HEK293T (cell line): ENCODE measurements around the gene AARS2.
A peak's percentile ranks its signal among the peaks of the same experiment; 100 is the strongest.

ENCODE experiments used
- CTCF ChIA-PET: fragments of 350-600 bp; formaldehyde crosslinking; extraction: SDS; loops from one replicate; lab custom pipeline; 2021; ENCODE audit warnings: antibody characterized with exemption, inconsistent platforms; lab: Yijun Ruan, JAX
- POLR2A ChIA-PET: fragments of 350-600 bp; formaldehyde crosslinking; extraction: SDS; loops from one replicate; lab custom pipeline; 2020; ENCODE audit warnings: antibody characterized with exemption, inconsistent platforms; lab: Yijun Ruan, JAX
- DNase-seq: peaks from one replicate; pipeline ENCODE4 v3.0.0; 2012; ENCODE audit warnings: mixed read lengths; ENCODE audit errors: extremely low spot score
- ARNT ChIP-seq: fragments of 450-650 bp; IDR thresholded peaks from 2 replicates; pipeline ENCODE4 v1.6.1; 2017; ENCODE audit warnings: mild to moderate bottlenecking
- BHLHE40 ChIP-seq: fragments of 450-650 bp; IDR thresholded peaks from 2 replicates; pipeline ENCODE4 v1.6.1; 2016; ENCODE audit warnings: mild to moderate bottlenecking, moderate library complexity, borderline replicate concordance
- CTBP1 ChIP-seq: fragments of 450-650 bp; IDR thresholded peaks from 2 replicates; pipeline ENCODE4 v1.6.1; 2016; ENCODE audit warnings: borderline replicate concordance
- ELF4 ChIP-seq: fragments of 450-650 bp; IDR thresholded peaks from 2 replicates; pipeline ENCODE4 v1.6.1; 2017; ENCODE audit warnings: antibody characterized with exemption
- FOXA1 ChIP-seq: fragments of 450-650 bp; IDR thresholded peaks from 2 replicates; pipeline ENCODE4 v1.6.1; 2016; ENCODE audit warnings: mild to moderate bottlenecking
- FOXK2 ChIP-seq: fragments of 450-650 bp; IDR thresholded peaks from 2 replicates; pipeline ENCODE4 v1.6.1; 2016; ENCODE audit warnings: mild to moderate bottlenecking
- FOXM1 ChIP-seq: fragments of 450-650 bp; IDR thresholded peaks from 2 replicates; pipeline ENCODE4 v1.6.1; 2017; ENCODE audit warnings: mild to moderate bottlenecking, borderline replicate concordance
- HDGF ChIP-seq: fragments of 450-650 bp; IDR thresholded peaks from 2 replicates; pipeline ENCODE4 v1.6.1; 2017; ENCODE audit warnings: antibody characterized with exemption, borderline replicate concordance
- L3MBTL2 ChIP-seq: fragments of 450-650 bp; conservative IDR thresholded peaks from 2 replicates; pipeline ENCODE4 v1.6.1; 2016; ENCODE audit warnings: mild to moderate bottlenecking
- LEF1 ChIP-seq: fragments of 450-650 bp; IDR thresholded peaks from 2 replicates; pipeline ENCODE4 v1.6.1; 2017; ENCODE audit warnings: mild to moderate bottlenecking, borderline replicate concordance
- NFRKB ChIP-seq: fragments of 450-650 bp; IDR thresholded peaks from 2 replicates; pipeline ENCODE4 v1.6.1; 2016; ENCODE audit warnings: mild to moderate bottlenecking, moderate library complexity
- SP1 ChIP-seq: fragments of 450-650 bp; IDR thresholded peaks from 2 replicates; pipeline ENCODE4 v1.6.1; 2017
- SUZ12 ChIP-seq: fragments of 450-650 bp; IDR thresholded peaks from 2 replicates; pipeline ENCODE4 v1.6.1; 2016; ENCODE audit warnings: mild to moderate bottlenecking
- TARDBP ChIP-seq: fragments of 450-650 bp; IDR thresholded peaks from 2 replicates; pipeline ENCODE4 v1.6.1; 2016
- ZNF384 ChIP-seq: fragments of 450-650 bp; IDR thresholded peaks from 2 replicates; pipeline ENCODE4 v1.6.1; 2016
- TF ChIP-seq, protein P1 (sequence below): fragments of 450-650 bp; IDR thresholded peaks from 2 replicates; pipeline ENCODE4 v1.6.1; 2016

AARS2 gene

DNA sequence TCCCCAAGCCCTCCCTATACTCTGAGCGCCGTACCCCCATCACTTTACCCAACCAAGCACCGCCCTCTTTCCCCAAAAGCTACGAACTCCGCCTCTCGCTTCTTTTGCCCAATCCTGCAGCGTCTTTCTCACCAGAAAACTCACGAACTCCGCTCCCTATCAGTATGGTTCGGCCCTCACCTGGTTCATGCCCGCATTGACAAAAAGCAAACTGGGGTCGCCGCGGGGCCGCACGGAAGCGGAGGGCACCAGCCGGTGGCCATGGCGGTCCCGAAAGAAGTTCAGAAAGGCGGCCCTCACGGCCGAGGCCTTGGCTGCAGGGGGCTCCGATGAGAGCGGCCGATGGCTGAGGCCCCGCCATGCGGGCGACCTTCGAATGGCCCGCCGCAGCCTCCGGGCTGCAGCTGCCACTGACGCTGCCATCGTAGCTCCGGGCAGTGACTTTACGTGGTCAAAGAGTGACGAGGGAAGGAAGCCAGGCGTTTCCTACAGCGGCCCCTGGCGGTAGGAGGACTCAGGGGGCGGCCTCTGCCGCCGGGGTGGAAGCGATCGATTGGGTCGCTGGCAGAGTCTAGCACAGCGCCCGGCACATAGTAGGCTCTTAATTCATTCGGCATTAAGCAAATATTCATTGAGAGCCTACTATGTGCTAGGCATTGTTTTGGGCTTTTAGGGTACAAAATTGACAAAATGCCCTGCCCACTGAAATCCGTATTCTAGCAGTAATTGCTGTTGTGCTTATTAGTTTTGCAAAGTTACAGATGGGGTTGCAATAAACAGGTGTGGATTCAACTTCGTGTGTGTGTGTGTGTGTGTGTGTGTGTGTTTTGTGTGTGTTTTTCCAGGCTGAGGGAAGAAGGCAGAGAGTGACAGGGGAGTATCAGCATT lies at the start of gene AARS2:
Gene AARS2, minus strand, starts transcription at position 447 of the 888 bp plus-strand sequence. Its CDS starts 24 bp downstream, at position 423.
- peak; percentile 92 for DNase-seq
- no peak for TF ChIP-seq SP1
- peak; percentile 63; the same call in 1 of the 2 replicates for TF ChIP-seq NFRKB
- peak; percentile 76 for TF ChIP-seq ELF4
- TF ChIP-seq L3MBTL2: peak; percentile 46
- peak; percentile 77; the same call in 1 of the 2 replicates for TF ChIP-seq FOXM1
- ChIA-PET POLR2A (interaction anchor here (0.6 to 2.2 kb wide), 13 partner anchors 8 to 66 kb away, joined by 3 to 14 read pairs (median 4); no protein-coding TSS in a partner anchor), CTCF (interaction anchor here (0.5 to 2.9 kb wide), 13 partner anchors 8 to 144 kb away, joined by 3 to 15 read pairs (median 3); no protein-coding TSS in a partner anchor)

DNA sequence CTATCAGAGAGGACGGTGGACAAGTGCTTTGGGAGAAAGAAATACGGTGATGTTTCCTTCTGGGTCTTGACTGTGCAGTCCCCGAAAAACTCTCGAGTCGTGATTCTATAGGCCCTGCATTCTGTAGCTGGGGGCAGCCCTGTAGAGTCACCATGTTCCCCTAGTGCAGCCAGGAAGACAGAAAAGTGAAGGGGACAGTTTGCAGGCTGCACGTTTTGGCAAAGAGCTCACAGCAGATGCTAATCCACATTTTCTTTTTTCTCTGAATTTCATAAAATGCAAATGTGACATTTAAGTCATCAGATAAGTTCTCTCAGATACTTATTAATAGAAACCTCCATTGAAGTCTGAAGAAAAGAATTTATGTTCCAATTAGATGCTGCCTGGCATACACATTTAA lies 48.8 kb upstream of the AARS2 start:
- TF ChIP-seq, protein P1, sequence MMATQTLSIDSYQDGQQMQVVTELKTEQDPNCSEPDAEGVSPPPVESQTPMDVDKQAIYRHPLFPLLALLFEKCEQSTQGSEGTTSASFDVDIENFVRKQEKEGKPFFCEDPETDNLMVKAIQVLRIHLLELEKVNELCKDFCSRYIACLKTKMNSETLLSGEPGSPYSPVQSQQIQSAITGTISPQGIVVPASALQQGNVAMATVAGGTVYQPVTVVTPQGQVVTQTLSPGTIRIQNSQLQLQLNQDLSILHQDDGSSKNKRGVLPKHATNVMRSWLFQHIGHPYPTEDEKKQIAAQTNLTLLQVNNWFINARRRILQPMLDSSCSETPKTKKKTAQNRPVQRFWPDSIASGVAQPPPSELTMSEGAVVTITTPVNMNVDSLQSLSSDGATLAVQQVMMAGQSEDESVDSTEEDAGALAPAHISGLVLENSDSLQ: no peak
- TF ChIP-seq FOXM1 (no peak), BHLHE40 (no peak), SP1 (no peak), TARDBP (no peak), L3MBTL2 (no peak)
- DNase-seq: no peak
- POLR2A ChIA-PET: interaction anchor here (1.2 kb wide), 1 partner anchor 25 kb away, joined by 5 read pairs; the partner anchor contains the start of gene CDC5L
- CTCF ChIA-PET: no interaction called here

DNA sequence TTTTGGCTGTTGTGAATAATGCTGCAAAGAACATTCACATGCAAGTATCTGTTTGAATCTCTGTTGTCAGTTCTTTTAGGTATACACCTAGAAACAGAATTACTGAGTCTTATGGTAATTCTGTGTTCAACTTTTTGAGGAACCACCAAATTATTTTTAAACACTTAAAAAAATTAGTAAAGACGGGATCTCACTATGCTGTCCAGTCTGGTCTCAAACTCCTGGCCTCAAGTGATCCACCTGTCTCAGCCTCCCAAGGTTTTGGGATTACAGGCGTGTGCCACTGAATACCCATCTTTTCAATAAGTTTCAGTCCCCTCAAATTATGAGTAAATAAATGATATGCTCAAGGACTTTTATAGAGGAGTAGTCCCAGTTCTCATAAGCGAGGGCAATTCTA lies 46.8 kb upstream of the AARS2 start:
- POLR2A ChIA-PET: no interaction called here
- CTCF ChIA-PET: no interaction called here
- TF ChIP-seq, protein P1: no peak
- TF ChIP-seq FOXA1: no peak
- TF ChIP-seq FOXK2: no peak
- no peak for TF ChIP-seq SUZ12
- no peak for TF ChIP-seq CTBP1
- TF ChIP-seq ELF4: no peak
- TF ChIP-seq SP1: no peak
- no peak for TF ChIP-seq NFRKB
- no peak for TF ChIP-seq HDGF
- no peak for TF ChIP-seq BHLHE40
- TF ChIP-seq ZNF384: no peak
- TF ChIP-seq TARDBP: no peak
- no peak for TF ChIP-seq LEF1
- TF ChIP-seq ARNT: no peak
- no peak for TF ChIP-seq L3MBTL2
- DNase-seq: no peak

DNA sequence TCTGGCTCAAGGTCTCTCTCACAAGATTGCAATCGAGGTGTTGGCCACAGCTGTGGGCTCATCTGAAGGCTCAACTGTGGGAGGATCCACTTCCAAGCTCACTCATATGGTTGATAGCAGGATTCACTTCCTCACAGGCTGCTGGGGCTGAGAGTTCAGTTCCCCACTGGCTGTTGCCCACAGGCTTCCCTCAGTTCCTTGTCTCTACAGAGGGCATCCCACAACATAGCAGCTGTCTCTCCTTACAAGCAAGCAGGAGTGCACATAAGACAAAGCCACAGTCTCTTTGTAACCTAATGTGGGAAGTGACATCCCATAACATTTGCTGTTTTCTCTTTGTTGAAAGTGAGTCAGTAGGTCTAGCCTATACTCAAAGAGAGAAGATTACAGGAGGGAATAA lies 43.3 kb upstream of the AARS2 start:
- ChIA-PET CTCF (no interaction called here), POLR2A (no interaction called here)
- no peak for TF ChIP-seq SUZ12
- no peak for TF ChIP-seq ELF4
- no peak for TF ChIP-seq CTBP1
- TF ChIP-seq SP1: no peak
- no peak for TF ChIP-seq FOXA1
- no peak for TF ChIP-seq HDGF
- TF ChIP-seq LEF1: no peak
- no peak for TF ChIP-seq NFRKB
- no peak for TF ChIP-seq FOXM1
- no peak for TF ChIP-seq ARNT
- TF ChIP-seq, protein P1: no peak
- no peak for TF ChIP-seq TARDBP
- no peak for TF ChIP-seq ZNF384
- no peak for TF ChIP-seq FOXK2
- no peak for DNase-seq

DNA sequence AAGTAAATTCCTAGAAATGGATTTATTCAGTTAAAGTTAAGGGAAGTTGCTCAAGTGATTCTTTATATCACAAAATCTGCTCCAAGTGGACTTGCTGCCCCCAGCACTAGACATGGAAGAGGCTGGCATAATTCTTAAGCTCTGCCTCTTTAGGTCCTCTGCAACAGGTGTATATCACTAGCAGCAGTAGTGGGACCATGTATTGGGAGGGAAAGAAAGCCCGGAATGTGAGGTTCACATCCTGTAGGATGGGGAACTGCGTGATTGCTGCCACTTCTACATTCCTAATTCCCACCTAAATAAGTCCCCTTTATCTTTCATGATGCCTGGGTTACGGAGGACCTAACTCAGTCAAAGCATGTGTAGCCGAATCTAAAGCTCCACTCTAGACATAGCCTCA lies 42.5 kb upstream of the AARS2 start:
- ChIA-PET POLR2A (no interaction called here), CTCF (no interaction called here)
- DNase-seq: no peak
- TF ChIP-seq ZNF384 (no peak), NFRKB (no peak), SP1 (no peak), SUZ12 (no peak), ELF4 (no peak), L3MBTL2 (no peak), BHLHE40 (no peak), FOXM1 (no peak), FOXK2 (no peak), HDGF (no peak), CTBP1 (no peak), TARDBP (no peak), ARNT (no peak), LEF1 (no peak)
